Measurements from ENCODE around the gene PAK1. TPM values are rescaled to one million over a fixed set of nuclear protein-coding genes. Genes with fewer than 3 reads are reported as not detected.

The PAK1 gene
- total and polyA plus RNA-seq, 9 of the 15 experiments (the other 6 are each of a cell fraction or from before 2014, with no cell fraction given): 0.52 to 11.7 (median 1.9) TPM

GRCh38 chr11:77353131-77353530 lies 120.8 kb downstream of the PAK1 start (continued):
- TF ChIP-seq U2AF1 (optimal IDR thresholded peaks at IDR 0.05; ENCODE audit: low read depth, low read length) (no peak), TFAP4 (CRISPR knock-in tag; IDR thresholded peaks at IDR 0.05; ENCODE audit: borderline replicate concordance) (no peak), STAT5B (CRISPR knock-in tag; IDR thresholded peaks at IDR 0.05) (no peak), ARID2 (IDR thresholded peaks at IDR 0.05) (no peak), SOX6 (IDR thresholded peaks at IDR 0.05) (no peak), HNRNPK (IDR thresholded peaks at IDR 0.05; ENCODE audit: low read depth, low read length, poor library complexity, severe bottlenecking) (no peak), ZNF121 (CRISPR knock-in tag; conservative IDR thresholded peaks at IDR 0.05) (no peak)

GRCh38 chr11:77351281-77351886 lies 122.5 kb downstream of the PAK1 start:
- no peaks in the 10 kb centered on the region for H3K9me1 ChIP-seq (ENCODE audit: control insufficient read depth, insufficient read depth, low read length)
- in situ Hi-C loops (cut with MboI): no loop called here
- DNase-seq (ENCODE audit: extremely low read depth in 1 of 4, low spot score in 3 of 4): no peak
- no peak overlapping the region for H3K4me3 ChIP-seq
- H3K79me2 ChIP-seq (ENCODE audit: control insufficient read depth, insufficient read depth, low read length): no peaks in the 10 kb centered on the region
- H3K9ac ChIP-seq (ENCODE audit: insufficient read depth in 1 of 2, low read depth in 2 of 2, low read length in 2 of 2): no peak overlapping the region
- H4K20me1 ChIP-seq (replicated peaks; ENCODE audit: control insufficient read depth, insufficient read depth, low read length): no peaks in the 10 kb centered on the region
- no peaks in the 10 kb centered on the region for H3K36me3 ChIP-seq (ENCODE audit: control insufficient read depth, insufficient read depth, low read length)
- no peak overlapping the region for H3K27ac ChIP-seq (ENCODE audit: extremely low read depth, low read depth, low read length)
- CTCF ChIA-PET (ENCODE audit: low intra/inter-chr PET ratio): no interaction called here
- H3K4me1 ChIP-seq (replicated peaks in 1 of 2; ENCODE audit: control insufficient read depth in 2 of 2, insufficient read depth in 2 of 2, low read length in 2 of 2): no peaks in the 10 kb centered on the region
- intact Hi-C loops (cut with micrococcal nuclease): no loop called here
- H3K27me3 ChIP-seq (ENCODE audit: control insufficient read depth in 2 of 2, insufficient read depth in 2 of 2, low read length in 2 of 2): no peaks in the 10 kb centered on the region
- FAIRE-seq: no peak
- POLR2A ChIA-PET: no interaction called here
- H3K4me2 ChIP-seq (ENCODE audit: insufficient read depth, low read length): no peak overlapping the region
- ATAC-seq: no peak
- BruUV-seq (replicated peaks): no TSS peak
- no peaks in the 10 kb centered on the region for H3K9me3 ChIP-seq (replicated peaks; ENCODE audit: control insufficient read depth, insufficient read depth, low read depth, low read length)
- H2AFZ ChIP-seq (ENCODE audit: low read depth, low read length): no peak overlapping the region
- no peak for TF ChIP-seq RCOR1 (IDR thresholded peaks at IDR 0.05; ENCODE audit: borderline replicate concordance in 1 of 2, low read depth in 2 of 2, low read length in 2 of 2)
- no peak for TF ChIP-seq ZNF124 (CRISPR knock-in tag; IDR thresholded peaks at IDR 0.05)
- no peak for TF ChIP-seq KLF1 (tag; IDR thresholded peaks at IDR 0.05)
- no peak for TF ChIP-seq TEAD1 (CRISPR knock-in tag; IDR thresholded peaks at IDR 0.05)
- TF ChIP-seq ZNF785 (CRISPR knock-in tag; IDR thresholded peaks at IDR 0.05): no peak
- TF ChIP-seq BRD9 (IDR thresholded peaks at IDR 0.05; ENCODE audit: low read depth, partially characterized antibody): no peak
- TF ChIP-seq KDM2B (CRISPR knock-in tag; IDR thresholded peaks at IDR 0.05): no peak
- TF ChIP-seq HINFP (tag; conservative IDR thresholded peaks at IDR 0.05; ENCODE audit: low read depth): no peak
- no peak for TF ChIP-seq NFE2L1 (tag; IDR thresholded peaks at IDR 0.05; ENCODE audit: borderline replicate concordance, low read depth)
- TF ChIP-seq HES1 (IDR thresholded peaks at IDR 0.05; ENCODE audit: low read depth): no peak
- no peak for TF ChIP-seq ZNF12 (CRISPR knock-in tag; IDR thresholded peaks at IDR 0.05)
- TF ChIP-seq STAT5A (IDR thresholded peaks at IDR 0.05; ENCODE audit: borderline replicate concordance, low read length): no peak
- no peak for TF ChIP-seq IFI16 (CRISPR knock-in tag; IDR thresholded peaks at IDR 0.05)
- TF ChIP-seq ZNF311 (CRISPR knock-in tag; IDR thresholded peaks at IDR 0.05): no peak
